HG02759 (cell line): ENCODE results near the gene BEND6.

Experiments used
- ATAC-seq: cut with Tn5 transposase; IDR thresholded peaks from one replicate; pipeline ENCODE4 v1.9.1; 2021; ENCODE audit warnings: mild to moderate bottlenecking, moderate library complexity; ENCODE audit not compliant: unreplicated experiment

The BEND6 gene

GRCh38 chr6:56954403-56955170 lies at the start of gene BEND6:
BEND6 (plus strand) TSS chr6:56955107; CDS start chr6:56981811, 26,704 bp downstream.
- ATAC-seq: peak; percentile 46

- ATAC-seq: no peak
These were observed 49.5 kb upstream of the BEND6 start for GRCh38 chr6:56905378-56905777.

GRCh38 chr6:56906752-56907151 lies 48.2 kb upstream of the BEND6 start:
- no peak for ATAC-seq

GRCh38 chr6:56909115-56909907 lies 45.6 kb upstream of the BEND6 start:
- no peak for ATAC-seq

- no peak for ATAC-seq
These were observed 43.1 kb upstream of the BEND6 start for GRCh38 chr6:56911847-56912246.

- ATAC-seq: no peak
These were observed 41.4 kb upstream of the BEND6 start for GRCh38 chr6:56913285-56914074.

GRCh38 chr6:56914798-56915658 lies 39.9 kb upstream of the BEND6 start:
- ATAC-seq: peak; percentile 83

GRCh38 chr6:56915832-56916231 lies 39.1 kb upstream of the BEND6 start:
- ATAC-seq: no peak

- no peak for ATAC-seq
These were observed 37.9 kb upstream of the BEND6 start for GRCh38 chr6:56916849-56917551.

GRCh38 chr6:56922645-56923044 lies 32.3 kb upstream of the BEND6 start:
- ATAC-seq: no peak

- ATAC-seq: no peak
These were observed 31.3 kb upstream of the BEND6 start for GRCh38 chr6:56923565-56923964.

GRCh38 chr6:56927538-56928453 lies 27.1 kb upstream of the BEND6 start:
- ATAC-seq: no peak

GRCh38 chr6:56930846-56931245 lies 24.1 kb upstream of the BEND6 start:
- no peak for ATAC-seq

GRCh38 chr6:56932910-56933477 lies 21.9 kb upstream of the BEND6 start:
- ATAC-seq: no peak

GRCh38 chr6:56933650-56934049 lies 21.3 kb upstream of the BEND6 start:
- no peak for ATAC-seq

- no peak for ATAC-seq
These were observed 20.0 kb upstream of the BEND6 start for GRCh38 chr6:56934876-56935275.

- no peak for ATAC-seq
These were observed 18.4 kb upstream of the BEND6 start for GRCh38 chr6:56936466-56936865.

- peak; percentile 70 for ATAC-seq
These were observed 16.2 kb upstream of the BEND6 start for GRCh38 chr6:56938649-56939191.
